Adrenal gland (tissue), 12 donors: ENCODE data around the gene NR6A1. TPM values are rescaled to one million over a fixed set of nuclear protein-coding genes. Genes with fewer than 3 reads are reported as not detected.

Source experiments
- DNase-seq, 7 donors: peaks; one replicate each; pipeline ENCODE4 v3.0.0-alpha.2; 2019 to 2020
- H3K27ac ChIP-seq, 5 donors: fragments of 200-600 bp; sonication (generic) in 4 of 5; 1 replicate in 3 of 5; 2 replicates in 2 of 5; pipeline versions ENCODE4 v1.5.1 to v1.8.0; 2016 to 2020; ENCODE audit warnings: mild to moderate bottlenecking in 1 of 5
- H3K27me3 ChIP-seq: fragments of 200-600 bp; 2 replicates; pipeline ENCODE4 v1.8.0; 2021
- H3K36me3 ChIP-seq, 2 donors: fragments of 200-600 bp; replicated peaks in 1 of 2; 1 replicate in 1 of 2; 2 replicates in 1 of 2; pipeline versions ENCODE4 v1.5.1 to v1.8.0; 2018 to 2022
- H3K4me1 ChIP-seq, 2 donors: fragments of 200-600 bp; replicated peaks in 1 of 2; 1 replicate in 1 of 2; 2 replicates in 1 of 2; pipeline versions ENCODE4 v1.5.1 to v1.8.0; 2018 to 2021
- H3K4me3 ChIP-seq, 4 donors: fragments of 200-600 bp; sonication (generic) in 3 of 4; one replicate each; pipeline ENCODE4 v1.5.1; 2016 to 2018
- H3K9me3 ChIP-seq, 3 donors: fragments of 200-600 bp; sonication (generic) in 1 of 3; replicated peaks in 1 of 3; 1 replicate in 2 of 3; 2 replicates in 1 of 3; pipeline versions ENCODE4 v1.5.1 to v1.8.0; 2016 to 2021
- CTCF ChIP-seq, 6 experiments: fragments of 450-650 bp in 4 of 6; fragments of 200-600 bp in 2 of 6; sonication (generic) in 1 of 6; IDR thresholded peaks; 1 replicate in 5 of 6; 2 replicates in 1 of 6; pipeline versions ENCODE4 v1.5.1 to v1.8.0; 2016 to 2021; ENCODE audit warnings: antibody characterized with exemption in 6 of 6, mild to moderate bottlenecking in 2 of 6, moderate library complexity in 1 of 6
- POLR2A ChIP-seq, 2 donors: fragments of 450-650 bp; IDR thresholded peaks; one replicate each; pipeline ENCODE4 v1.6.1; 2017; ENCODE audit warnings: antibody characterized with exemption in 2 of 2, mild to moderate bottlenecking in 2 of 2, moderate library complexity in 1 of 2
- WGBS, 4 donors: extraction: QIAGEN DNeasy Blood & Tissue Kit in 2 of 4; methylation state at CpG; one replicate each; pipeline versions ENCODE4 v1.1.5 to v1.1.7; 2013 to 2017; 5-methylcytosine and 5-hydroxymethylcytosine counted together
- intact Hi-C, 2 donors: fragments of 100-400 bp; cut with DNase I; formaldehyde crosslinking; loops; one replicate each; pipeline versions ENCODE4 v1.14.1 to v1.15.0; 2022 to 2023
- polyA plus RNA-seq, 3 donors: library from polyadenylated mRNA; stranded (reverse); fragments of 200-250 nt in 2 of 3; fragments of 350-450 nt in 1 of 3; fragmentation: Illumina TruSeq in 1 of 3; extraction: RNeasy Lipid Tissue Mini Kit (QIAGEN cat#74804) in 1 of 3; gene quantifications; one replicate each; pipeline ENCODE4 v1.2.3, GENCODE V29; 2013 to 2014
- total RNA-seq, 9 donors: library from RNA; depleted of rRNA in 4 of 9; stranded (reverse); fragments of >200 nt in 4 of 9; fragments of 120-200 nt in 1 of 9; fragmentation: NEBNext Ultra II Directional in 1 of 9; extraction: Animal tissue kit (Norgen Biotek cat#: 25700) in 1 of 9; gene quantifications; one replicate each; pipeline versions ENCODE4 v1.1.0 to v1.2.4, GENCODE V29; 2013 to 2023
- donor health status: healthy with polysubstance abuse.
- donor health status: Bipolar disorder and iron deficiency.
- donor health status: DM: yes; HTN: yes; CAD: no.
- donor health status: DM: no; HTN: no; CAD: no.
- donor health status: DM: no; HTN: no; CAD: no.
- donor health status: DM: yes; HTN: yes; CAD: no.

The NR6A1 gene
- total and polyA plus RNA-seq, 12 donors, result 0.46 to 9.8 (median 1.5) TPM

GRCh38 chr9:124747065-124747464, 24.0 kb downstream of the NR6A1 start:
- intact Hi-C loops, result no loop called here
- WGBS, 4 donors, result 58 to 71% (median 62%) methylated on average over 4 of the region's 4 CpGs
- peaks cover 0 to 5% of the 10 kb centered on the region in 2 donors for H3K4me1 ChIP-seq
- peak in 1 of 7 donors; percentile 12 for DNase-seq
- H3K4me3 ChIP-seq, result no peak overlapping the region
- no peaks in the 10 kb centered on the region for H3K36me3 ChIP-seq
- H3K27ac ChIP-seq, result no peak overlapping the region
- peaks cover 0 to 4% (median 0%) of the 10 kb centered on the region in 3 donors for H3K9me3 ChIP-seq
- no peaks in the 10 kb centered on the region for H3K27me3 ChIP-seq
- TF ChIP-seq CTCF (IDR thresholded peaks at IDR 0.05) (no peak), POLR2A (IDR thresholded peaks at IDR 0.05) (no peak)

GRCh38 chr9:124743686-124744348, 27.3 kb downstream of the NR6A1 start:
- intact Hi-C loops, result no loop called here
- H3K9me3 ChIP-seq, result no peaks in the 10 kb centered on the region
- H3K27me3 ChIP-seq, result no peaks in the 10 kb centered on the region
- 61 to 79% (median 72%) methylated on average over 5 of the region's 5 CpGs for WGBS, 4 donors
- no peaks in the 10 kb centered on the region for H3K36me3 ChIP-seq
- no peak overlapping the region for H3K4me3 ChIP-seq
- peaks cover 0 to 5% of the 10 kb centered on the region in 2 donors for H3K4me1 ChIP-seq
- no peak for DNase-seq
- TF ChIP-seq CTCF (IDR thresholded peaks at IDR 0.05) (no peak), POLR2A (IDR thresholded peaks at IDR 0.05) (no peak)
- no peak overlapping the region for H3K27ac ChIP-seq

GRCh38 chr9:124742940-124743339, 28.2 kb downstream of the NR6A1 start:
- Histone ChIP-seq H3K4me3 (no peak overlapping the region), H3K36me3 (no peaks in the 10 kb centered on the region), H3K9me3 (no peaks in the 10 kb centered on the region), H3K27me3 (no peaks in the 10 kb centered on the region), H3K4me1 (peaks cover 0 to 5% of the 10 kb centered on the region in 2 donors), H3K27ac (no peak overlapping the region)
- TF ChIP-seq POLR2A (IDR thresholded peaks at IDR 0.05) (no peak), CTCF (IDR thresholded peaks at IDR 0.05) (no peak)
- intact Hi-C loops, result no loop called here
- DNase-seq, result no peak

GRCh38 chr9:124741662-124742061, 29.4 kb downstream of the NR6A1 start:
- Histone ChIP-seq H3K27ac (no peak overlapping the region), H3K27me3 (no peaks in the 10 kb centered on the region), H3K4me1 (peaks cover 0 to 5% of the 10 kb centered on the region in 2 donors), H3K4me3 (no peak overlapping the region), H3K9me3 (no peaks in the 10 kb centered on the region), H3K36me3 (no peaks in the 10 kb centered on the region)
- DNase-seq, result no peak
- no peak for TF ChIP-seq POLR2A (IDR thresholded peaks at IDR 0.05)
- no peak for TF ChIP-seq CTCF (IDR thresholded peaks at IDR 0.05)
- intact Hi-C loops, result no loop called here
- 73 to 84% (median 77%) methylated on average over 4 of the region's 4 CpGs for WGBS, 4 donors
